Astrocyte of the cerebellum (primary cell): ENCODE results near the gene SENP1.

Experiments used
- DNase-seq: peaks from one replicate; pipeline ENCODE4 v3.0.0-alpha.2; 2011; ENCODE audit warnings: low read depth
- H3K4me3 ChIP-seq: 2 replicates; pipeline ENCODE4 v1.5.1; 2011; ENCODE audit warnings: mild to moderate bottlenecking, low read depth, low read length, moderate library complexity
- CTCF ChIP-seq: IDR thresholded peaks from 2 replicates; pipeline ENCODE4 v1.5.1; 2012; ENCODE audit warnings: low read length, low read depth, moderate library complexity, mild to moderate bottlenecking; ENCODE audit errors: missing control alignments
- in situ Hi-C: cut with HindIII; loops from 2 replicates; pipeline ENCODE4 v1.10.0; 2017; ENCODE audit warnings: low sequenced_read_pairs

The SENP1 gene

GRCh38 chr12:48028541-48029431, 77.1 kb downstream of the SENP1 start:
- TF ChIP-seq CTCF: no peak
- in situ Hi-C loops: no loop called here
- H3K4me3 ChIP-seq: no peak overlapping the region
- DNase-seq: no peak

DNA sequence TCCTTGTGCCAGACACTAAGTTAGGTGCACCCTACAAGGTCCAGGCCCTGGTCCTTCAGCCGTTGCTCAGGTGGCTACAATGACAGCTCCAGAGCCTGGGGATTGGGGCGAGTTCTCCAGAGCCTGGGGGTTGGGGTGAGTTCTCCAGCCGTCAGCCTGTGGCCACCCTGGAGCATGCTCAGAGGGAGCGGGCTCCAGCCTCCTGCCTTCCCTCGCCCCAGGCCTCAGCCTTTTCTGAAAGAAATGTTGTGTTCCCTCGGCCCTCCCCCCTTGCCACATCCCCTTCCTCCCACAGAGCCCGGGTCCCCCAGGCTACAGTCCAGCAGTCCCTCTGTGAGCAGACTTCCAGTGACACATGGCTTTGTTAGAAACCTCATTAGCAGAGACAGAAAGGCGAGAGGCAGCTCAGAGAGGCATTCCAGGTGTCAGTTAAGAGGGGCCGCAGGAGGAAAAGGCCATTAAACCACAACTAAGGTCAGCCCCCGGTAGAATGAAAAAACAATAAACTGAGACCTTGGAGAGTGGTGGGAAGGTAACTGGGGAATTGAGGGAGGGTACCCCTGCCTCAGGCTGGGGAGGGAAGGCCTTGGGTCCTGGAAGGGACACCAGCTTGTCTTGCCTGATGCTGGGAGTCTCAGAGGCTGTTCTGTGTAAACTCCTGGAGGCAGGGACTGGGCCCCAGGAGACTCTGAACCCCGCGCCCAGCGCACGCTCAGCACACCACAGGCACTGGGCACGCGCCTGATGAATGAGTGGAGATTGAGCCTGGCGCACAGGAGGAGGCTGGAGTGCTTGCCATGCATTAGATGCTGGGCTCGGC, 78.5 kb downstream of the SENP1 start:
- no peak for DNase-seq
- no peak overlapping the region for H3K4me3 ChIP-seq
- in situ Hi-C loops: no loop called here
- TF ChIP-seq CTCF: no peak

DNA sequence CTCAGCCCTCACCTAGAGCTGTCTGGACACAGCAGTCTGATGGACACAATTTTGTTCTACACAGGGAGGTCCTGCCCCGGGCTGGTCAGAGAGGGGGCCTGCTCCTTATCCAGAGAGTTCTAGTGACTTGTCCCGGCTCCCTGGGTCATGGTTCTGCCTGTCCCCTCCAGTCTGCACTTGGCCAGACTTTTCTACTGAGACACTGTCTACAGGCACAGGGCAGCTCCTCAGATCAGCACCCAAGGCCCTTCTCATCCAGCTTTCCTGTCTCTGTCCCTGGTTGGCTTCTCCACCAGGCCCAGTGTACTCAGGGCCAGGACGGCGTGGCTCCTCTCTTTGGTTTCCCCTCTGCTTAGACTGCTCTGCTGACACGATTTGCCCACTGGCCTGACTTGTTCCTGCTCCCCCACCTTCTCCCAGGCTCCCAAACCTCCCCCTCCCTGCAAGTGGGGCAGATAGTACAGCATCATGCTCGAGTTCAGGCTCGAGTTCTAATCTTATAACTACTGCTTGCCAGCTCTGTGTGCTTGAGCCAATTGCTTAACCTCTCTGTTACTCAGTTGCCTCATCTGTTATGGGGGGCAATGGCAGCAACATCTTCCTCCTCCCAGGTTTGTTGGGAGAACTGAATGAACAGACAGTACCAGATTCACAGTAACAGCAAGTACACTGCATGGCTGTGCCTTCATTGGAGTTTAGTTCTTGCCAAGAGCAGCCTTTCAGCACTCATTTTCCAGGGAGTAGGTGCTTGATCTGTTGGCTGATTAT, 79.6 kb downstream of the SENP1 start:
- TF ChIP-seq CTCF: no peak
- H3K4me3 ChIP-seq: no peak overlapping the region
- in situ Hi-C loops: no loop called here
- DNase-seq: no peak

- no peak overlapping the region for H3K4me3 ChIP-seq
- in situ Hi-C loops: no loop called here
- no peak for TF ChIP-seq CTCF
- no peak for DNase-seq
Observed at GRCh38 chr12:48025281-48025680, 80.6 kb downstream of the SENP1 start.

GRCh38 chr12:48024735-48025134, 81.1 kb downstream of the SENP1 start:
- no peak for TF ChIP-seq CTCF
- in situ Hi-C loops: no loop called here
- DNase-seq: no peak
- no peak overlapping the region for H3K4me3 ChIP-seq

DNA sequence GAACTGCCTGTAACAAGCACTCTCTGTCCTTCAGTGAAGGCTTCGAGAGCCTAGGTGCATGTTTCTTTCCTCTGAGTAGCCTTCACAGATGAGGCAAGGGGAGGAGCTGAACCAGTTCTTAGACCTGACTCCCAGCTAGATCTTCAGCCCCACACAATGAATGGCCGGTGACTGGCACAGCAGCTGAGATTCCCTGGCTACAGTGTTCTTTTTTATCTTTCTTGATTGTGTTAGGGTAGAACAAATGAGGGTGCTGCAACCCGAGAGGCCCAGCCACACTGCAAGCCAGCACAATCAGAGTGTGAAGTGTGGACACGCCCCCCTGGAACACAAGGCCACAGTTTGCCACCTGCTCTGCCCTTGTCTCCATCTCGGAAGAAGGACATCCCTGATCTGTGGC, 82.5 kb downstream of the SENP1 start:
- DNase-seq: no peak
- in situ Hi-C loops: no loop called here
- no peak for TF ChIP-seq CTCF
- no peak overlapping the region for H3K4me3 ChIP-seq
